Left forelimb (tissue), 1 donor: ENCODE results near the gene PHKB.
"Not testable (repeated sequence)": the region's sequence is repeated elsewhere in the genome, so short reads cannot be mapped to it uniquely, and the experiment has no call there.

Source experiments
- DNase-seq: peaks from one replicate; pipeline ENCODE4 v3.0.0-alpha.2; 2018; ENCODE audit warnings: low spot score

PHKB gene

GRCh38 chr16:47507701-47508100 is 46.6 kb downstream of the PHKB start:
- no peak for DNase-seq

GRCh38 chr16:47511882-47512281 is 50.8 kb downstream of the PHKB start:
- no peak for DNase-seq

- no peak for DNase-seq
These were observed 57.9 kb downstream of the PHKB start for GRCh38 chr16:47519037-47519436.

- no peak for DNase-seq
These were observed 58.4 kb downstream of the PHKB start for GRCh38 chr16:47519546-47519945.

GRCh38 chr16:47519996-47520679 is 59.0 kb downstream of the PHKB start:
- no peak for DNase-seq

GRCh38 chr16:47523342-47524006 is 62.3 kb downstream of the PHKB start:
- no peak for DNase-seq

- DNase-seq = no peak
These were observed 62.9 kb downstream of the PHKB start for GRCh38 chr16:47524007-47524405.

GRCh38 chr16:47528431-47528830 is 67.3 kb downstream of the PHKB start:
- no peak for DNase-seq

GRCh38 chr16:47533744-47534292 is 72.7 kb downstream of the PHKB start:
- DNase-seq = no peak

- no peak for DNase-seq
These were observed 77.3 kb downstream of the PHKB start for GRCh38 chr16:47538472-47538871.

- not testable (repeated sequence) for DNase-seq
These were observed 78.9 kb downstream of the PHKB start for GRCh38 chr16:47539707-47540670.

GRCh38 chr16:47541135-47541534 is 80.0 kb downstream of the PHKB start:
- not testable (repeated sequence) for DNase-seq

GRCh38 chr16:47544255-47544654 is 83.1 kb downstream of the PHKB start:
- not testable (repeated sequence) for DNase-seq

GRCh38 chr16:47551185-47551584 is 90.1 kb downstream of the PHKB start:
- DNase-seq = not testable (repeated sequence)

GRCh38 chr16:47551767-47552166 is 90.6 kb downstream of the PHKB start:
- DNase-seq = not testable (repeated sequence)

GRCh38 chr16:47553853-47554564 is 92.9 kb downstream of the PHKB start:
- no peak for DNase-seq

- DNase-seq = not testable (repeated sequence)
These were observed 93.5 kb downstream of the PHKB start for GRCh38 chr16:47554587-47554986.

GRCh38 chr16:47561286-47561685 is 100.2 kb downstream of the PHKB start:
- DNase-seq = no peak

GRCh38 chr16:47562366-47562765 is 101.2 kb downstream of the PHKB start:
- DNase-seq = no peak

GRCh38 chr16:47565454-47565853 is 104.3 kb downstream of the PHKB start:
- no peak for DNase-seq

- DNase-seq = no peak
These were observed 106.2 kb downstream of the PHKB start for GRCh38 chr16:47567321-47567720.

GRCh38 chr16:47568351-47568750 is 107.2 kb downstream of the PHKB start:
- DNase-seq = no peak
